ENCODE measurements around the gene ELK3. TPM values are rescaled to one million over a fixed set of nuclear protein-coding genes. Genes with fewer than 3 reads are reported as not detected.

The ELK3 gene
- total RNA-seq, 2 donors from 2014 or later, result 4.9 to 8.0 TPM

- intact Hi-C loops (cut with DNase I), result no loop called here
- Histone ChIP-seq H3K9me3 (no peaks in the 10 kb centered on the region), H3K27ac (no peak overlapping the region), H3K4me3 (no peak overlapping the region), H3K36me3 (replicated peaks in 1 of 2; ENCODE audit: insufficient read depth in 1 of 2, low read depth in 2 of 2) (peaks cover 0 to 2% of the 10 kb centered on the region in 2 donors), H3K4me1 (peaks cover 41% of the 10 kb centered on the region), H3K27me3 (no peaks in the 10 kb centered on the region)
- WGBS, 2 donors, result 34 to 50% methylated on average over 1 of the region's 1 CpG
- TF ChIP-seq CTCF (IDR thresholded peaks at IDR 0.05), result no peak
- TF ChIP-seq POLR2A (IDR thresholded peaks at IDR 0.05), result no peak
- ATAC-seq, result no peak
- DNase-seq, result no peak
These were observed 71.7 kb downstream of the ELK3 start for GRCh38 chr12:96265836-96266235.

- 61 to 62% methylated on average over 2 of the region's 2 CpGs for whole genome bisulfite sequencing, 2 donors
- no peak for ATAC-seq
- intact Hi-C loops (cut with DNase I), result no loop called here
These were observed 72.1 kb downstream of the ELK3 start for GRCh38 chr12:96266238-96266637.

GRCh38 chr12:96271469-96272199, 77.5 kb downstream of the ELK3 start:
- Histone ChIP-seq H3K4me1 (no peaks in the 10 kb centered on the region), H3K36me3 (replicated peaks in 1 of 2; ENCODE audit: insufficient read depth in 1 of 2, low read depth in 2 of 2) (peaks cover 0 to 2% of the 10 kb centered on the region in 2 donors), H3K27ac (no peak overlapping the region), H3K27me3 (no peaks in the 10 kb centered on the region), H3K4me3 (no peak overlapping the region), H3K9me3 (no peaks in the 10 kb centered on the region)
- TF ChIP-seq CTCF (IDR thresholded peaks at IDR 0.05) (no peak), POLR2A (IDR thresholded peaks at IDR 0.05) (no peak)
- intact Hi-C loops (cut with DNase I), result no loop called here
- ATAC-seq (no peak), DNase-seq (no peak)
- 69 to 73% methylated on average over 8 of the region's 8 CpGs for WGBS, 2 donors

More at GRCh38 chr12:96266238-96266637, 72.1 kb downstream of the ELK3 start:
- Histone ChIP-seq H3K4me1 (peaks cover 37% of the 10 kb centered on the region), H3K9me3 (no peaks in the 10 kb centered on the region), H3K4me3 (no peak overlapping the region), H3K36me3 (replicated peaks in 1 of 2; ENCODE audit: insufficient read depth in 1 of 2, low read depth in 2 of 2) (peaks cover 0 to 2% of the 10 kb centered on the region in 2 donors), H3K27me3 (no peaks in the 10 kb centered on the region), H3K27ac (no peak overlapping the region)
- no peak for TF ChIP-seq CTCF (IDR thresholded peaks at IDR 0.05)
- no peak for TF ChIP-seq POLR2A (IDR thresholded peaks at IDR 0.05)
- DNase-seq, result no peak

- intact Hi-C loops (cut with DNase I), result no loop called here
- Histone ChIP-seq H3K36me3 (replicated peaks in 1 of 2; ENCODE audit: insufficient read depth in 1 of 2, low read depth in 2 of 2) (peaks cover 0 to 2% of the 10 kb centered on the region in 2 donors), H3K4me3 (no peak overlapping the region), H3K27me3 (no peaks in the 10 kb centered on the region), H3K27ac (no peak overlapping the region), H3K4me1 (no peaks in the 10 kb centered on the region), H3K9me3 (no peaks in the 10 kb centered on the region)
- no peak for TF ChIP-seq CTCF (IDR thresholded peaks at IDR 0.05)
- TF ChIP-seq POLR2A (IDR thresholded peaks at IDR 0.05), result no peak
- DNase-seq, result no peak
- ATAC-seq, result no peak
These were observed 80.2 kb downstream of the ELK3 start for GRCh38 chr12:96274331-96274730.

GRCh38 chr12:96285158-96285557, 91.0 kb downstream of the ELK3 start:
- no peaks in the 10 kb centered on the region for H3K4me1 ChIP-seq
- ATAC-seq (no peak), DNase-seq (no peak)
- H3K9me3 ChIP-seq, result no peaks in the 10 kb centered on the region
- intact Hi-C loops (cut with DNase I), result no loop called here
- H3K27ac ChIP-seq, result no peak overlapping the region
- H3K27me3 ChIP-seq, result no peaks in the 10 kb centered on the region
- no peak overlapping the region for H3K4me3 ChIP-seq
- peaks cover 0 to 23% of the 10 kb centered on the region in 2 donors for H3K36me3 ChIP-seq (replicated peaks in 1 of 2; ENCODE audit: insufficient read depth in 1 of 2, low read depth in 2 of 2)
- TF ChIP-seq POLR2A (IDR thresholded peaks at IDR 0.05) (no peak), CTCF (IDR thresholded peaks at IDR 0.05) (no peak)

All from body of pancreas (tissue), 4 donors.